Measurements from ENCODE around the gene CTCFL.

CTCFL gene

DNA sequence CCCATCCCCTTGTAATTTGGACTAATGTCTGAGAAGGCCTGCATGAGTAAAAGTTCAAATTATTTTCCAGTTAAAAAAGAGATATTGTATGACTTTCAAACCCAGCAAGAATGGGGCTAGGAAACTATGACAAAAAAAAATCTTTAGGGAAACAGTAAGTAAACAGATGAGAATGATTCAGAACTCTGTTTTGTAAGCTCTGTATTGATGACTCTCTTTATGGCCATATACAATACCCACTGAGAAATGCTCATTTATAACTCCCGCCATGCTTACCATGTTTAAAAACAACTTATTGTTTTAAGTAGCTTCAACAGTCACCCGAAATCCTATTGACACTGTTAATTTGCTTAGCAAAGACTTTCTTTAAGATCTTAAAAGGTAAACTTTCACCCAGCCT is 18.8 kb upstream of the CTCFL start:
- H3K4me3 ChIP-seq (ENCODE audit: low read depth, low read length) = no peak overlapping the region
- no peak for DNase-seq (ENCODE audit: low read depth)
- TF ChIP-seq, protein P1, sequence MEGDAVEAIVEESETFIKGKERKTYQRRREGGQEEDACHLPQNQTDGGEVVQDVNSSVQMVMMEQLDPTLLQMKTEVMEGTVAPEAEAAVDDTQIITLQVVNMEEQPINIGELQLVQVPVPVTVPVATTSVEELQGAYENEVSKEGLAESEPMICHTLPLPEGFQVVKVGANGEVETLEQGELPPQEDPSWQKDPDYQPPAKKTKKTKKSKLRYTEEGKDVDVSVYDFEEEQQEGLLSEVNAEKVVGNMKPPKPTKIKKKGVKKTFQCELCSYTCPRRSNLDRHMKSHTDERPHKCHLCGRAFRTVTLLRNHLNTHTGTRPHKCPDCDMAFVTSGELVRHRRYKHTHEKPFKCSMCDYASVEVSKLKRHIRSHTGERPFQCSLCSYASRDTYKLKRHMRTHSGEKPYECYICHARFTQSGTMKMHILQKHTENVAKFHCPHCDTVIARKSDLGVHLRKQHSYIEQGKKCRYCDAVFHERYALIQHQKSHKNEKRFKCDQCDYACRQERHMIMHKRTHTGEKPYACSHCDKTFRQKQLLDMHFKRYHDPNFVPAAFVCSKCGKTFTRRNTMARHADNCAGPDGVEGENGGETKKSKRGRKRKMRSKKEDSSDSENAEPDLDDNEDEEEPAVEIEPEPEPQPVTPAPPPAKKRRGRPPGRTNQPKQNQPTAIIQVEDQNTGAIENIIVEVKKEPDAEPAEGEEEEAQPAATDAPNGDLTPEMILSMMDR (conservative IDR thresholded peaks at IDR 0.05; ENCODE audit: low read depth, low read length) = no peak

DNA sequence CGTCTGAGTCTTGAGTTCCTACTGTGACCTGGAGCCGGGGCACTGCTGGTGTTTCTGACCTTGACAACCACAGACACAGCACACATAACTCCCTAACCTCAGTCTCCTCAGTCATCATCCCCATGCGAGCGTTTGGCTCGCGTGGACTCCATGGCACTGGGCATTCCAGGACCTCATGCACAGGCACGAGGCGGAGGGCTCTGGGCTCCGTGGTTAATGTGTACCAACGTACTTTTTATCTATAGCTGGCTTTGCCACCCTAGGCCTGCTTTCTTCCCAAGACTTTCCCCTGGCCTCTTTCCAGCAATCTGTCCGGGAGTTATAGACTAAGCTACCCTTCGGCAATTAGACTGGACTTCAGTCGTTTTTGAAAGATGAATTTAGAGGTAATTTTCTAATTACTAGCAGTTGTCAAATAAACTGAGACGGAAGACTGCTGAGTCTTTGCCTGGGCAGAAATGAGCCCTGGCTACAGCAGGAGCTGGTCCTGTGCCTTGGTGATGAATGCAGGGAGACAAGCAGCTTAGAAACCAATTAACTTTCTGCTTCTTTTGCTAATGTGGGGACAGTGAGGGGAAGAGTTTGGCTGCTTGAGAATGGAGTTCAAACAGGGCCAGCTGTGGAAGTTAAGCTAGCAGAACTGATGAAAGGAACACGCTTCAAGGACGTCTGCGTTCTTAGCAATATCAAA is 16.1 kb upstream of the CTCFL start:
- H3K4me3 ChIP-seq (ENCODE audit: low read depth, low read length) = no peak overlapping the region
- TF ChIP-seq, protein P1 (conservative IDR thresholded peaks at IDR 0.05; ENCODE audit: low read depth, low read length) = no peak
- no peak for DNase-seq (ENCODE audit: low read depth)

DNA sequence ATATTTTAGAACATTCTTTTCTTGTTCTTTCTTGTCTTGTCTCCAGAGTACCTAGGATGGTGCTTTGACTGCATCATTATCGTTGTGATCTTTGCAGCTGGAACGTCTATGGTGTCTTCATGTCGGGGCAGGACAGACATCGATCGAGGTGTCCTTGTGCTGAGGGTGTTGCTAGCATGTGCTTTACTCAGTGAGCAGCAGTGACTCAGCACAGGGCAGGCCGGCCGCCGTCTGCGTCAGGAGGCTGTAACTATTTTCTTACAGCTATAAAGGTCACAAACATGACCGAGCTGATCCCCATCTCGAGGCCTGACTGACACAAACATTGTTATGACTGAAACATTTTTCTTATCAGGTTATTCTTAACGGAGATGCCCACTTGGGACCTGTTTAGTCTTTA is 14.9 kb upstream of the CTCFL start:
- TF ChIP-seq, protein P1 (conservative IDR thresholded peaks at IDR 0.05; ENCODE audit: low read depth, low read length) = no peak
- H3K4me3 ChIP-seq (ENCODE audit: low read depth, low read length) = no peak overlapping the region
- no peak for DNase-seq (ENCODE audit: low read depth)

DNA sequence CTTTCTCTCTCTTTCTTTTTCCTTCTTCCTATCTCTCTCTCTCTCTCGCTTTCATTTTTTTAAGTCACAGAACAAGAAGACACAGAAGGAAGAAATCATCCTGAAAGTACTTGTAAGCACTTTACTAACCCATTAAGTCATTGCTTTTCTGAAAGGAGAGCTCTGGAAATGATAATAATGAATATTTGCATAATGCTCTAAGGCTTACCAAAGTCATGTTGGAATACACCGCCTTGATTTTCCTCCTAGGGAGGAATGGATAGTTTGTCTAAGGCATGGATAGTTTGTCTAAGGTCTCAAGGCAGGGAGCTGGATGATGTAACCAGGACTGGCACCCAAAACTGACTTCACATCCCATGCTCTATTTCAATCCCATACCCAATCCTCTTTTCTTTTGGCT is 12.9 kb upstream of the CTCFL start:
- H3K4me3 ChIP-seq (ENCODE audit: low read depth, low read length) = no peak overlapping the region
- TF ChIP-seq, protein P1 (conservative IDR thresholded peaks at IDR 0.05; ENCODE audit: low read depth, low read length) = no peak
- no peak for DNase-seq (ENCODE audit: low read depth)

DNA sequence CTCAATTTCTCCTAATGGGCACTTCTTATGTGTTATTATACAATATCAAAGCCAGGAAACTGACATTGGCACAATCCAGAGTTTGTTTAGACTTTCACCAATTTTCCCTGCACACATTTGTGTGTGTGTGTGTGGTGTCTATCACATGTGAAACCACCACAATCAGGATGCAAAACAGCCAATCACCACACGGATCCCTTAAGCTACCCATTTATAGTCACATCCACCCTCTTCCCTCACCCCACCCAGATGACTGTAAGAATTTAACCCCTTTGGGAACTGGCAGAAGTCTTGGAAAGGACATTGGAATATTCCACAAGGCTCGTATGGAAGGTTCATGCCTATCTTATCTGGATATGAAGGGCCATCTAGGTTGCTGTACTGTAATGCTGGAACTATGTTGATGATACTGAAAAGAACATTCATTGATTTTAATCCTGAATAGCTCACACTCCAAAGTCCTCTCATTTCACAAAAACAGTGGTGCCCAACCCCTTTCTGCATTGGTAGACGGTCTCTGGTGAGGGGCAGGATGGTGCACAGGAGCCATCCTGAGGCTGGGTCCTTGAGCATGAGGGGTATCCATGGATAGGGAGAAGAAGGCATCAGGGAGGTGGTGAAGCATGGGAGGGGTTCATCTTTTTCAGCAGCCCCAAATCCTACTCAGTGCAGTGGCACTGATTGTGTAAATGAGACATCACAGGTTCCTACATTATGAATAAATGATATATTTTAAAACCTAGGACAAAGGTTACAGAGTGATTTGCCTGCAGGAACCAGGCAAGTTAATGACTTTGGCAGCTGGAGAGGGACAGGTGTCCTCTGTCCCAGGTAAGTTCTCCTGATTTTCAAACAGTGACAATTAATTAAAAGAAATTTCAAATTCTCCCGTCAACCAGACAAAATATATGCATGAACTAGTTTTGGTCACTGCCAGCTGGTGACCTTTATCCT is 12.1 kb upstream of the CTCFL start:
- TF ChIP-seq, protein P1 (conservative IDR thresholded peaks at IDR 0.05; ENCODE audit: low read depth, low read length) = no peak
- no peak for DNase-seq (ENCODE audit: low read depth)

DNA sequence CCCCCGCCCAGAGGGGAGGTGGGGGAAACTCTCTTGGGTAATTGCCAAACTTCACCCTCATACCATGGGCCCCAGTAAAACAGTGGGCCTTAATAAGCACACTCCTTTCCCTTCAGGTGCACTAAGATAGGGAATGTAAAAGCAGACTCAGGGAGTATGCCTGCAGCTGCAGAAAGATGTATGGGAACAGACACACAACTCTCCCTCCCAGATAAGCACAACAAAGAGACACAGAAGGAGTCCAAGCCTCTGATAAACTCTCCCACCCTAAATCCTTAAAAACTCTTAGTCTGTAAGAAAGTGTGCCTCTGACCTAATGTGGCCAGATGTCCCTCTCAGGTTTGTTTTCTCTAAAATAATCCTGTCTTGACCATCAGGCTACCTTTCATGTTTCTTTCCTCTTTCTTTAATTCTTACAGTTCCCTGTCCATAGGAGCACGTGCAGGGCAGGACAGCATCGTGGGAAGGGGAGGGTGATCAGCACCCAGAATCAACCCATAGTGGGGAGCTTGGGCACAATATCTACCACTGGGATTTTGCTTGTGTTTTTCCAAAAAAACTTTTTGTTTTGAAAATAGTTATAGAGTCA is 11.3 kb upstream of the CTCFL start:
- no peak for DNase-seq (ENCODE audit: low read depth)
- TF ChIP-seq, protein P1 (conservative IDR thresholded peaks at IDR 0.05; ENCODE audit: low read depth, low read length) = no peak
- no peak overlapping the region for H3K4me3 ChIP-seq (ENCODE audit: low read depth, low read length)

More for the DNA sequence above, 12.1 kb upstream of the CTCFL start:
- no peak overlapping the region for H3K4me3 ChIP-seq (ENCODE audit: low read depth, low read length)

All from choroid plexus epithelial cell (primary cell).